ENCODE measurements around the gene BLCAP.

DNA sequence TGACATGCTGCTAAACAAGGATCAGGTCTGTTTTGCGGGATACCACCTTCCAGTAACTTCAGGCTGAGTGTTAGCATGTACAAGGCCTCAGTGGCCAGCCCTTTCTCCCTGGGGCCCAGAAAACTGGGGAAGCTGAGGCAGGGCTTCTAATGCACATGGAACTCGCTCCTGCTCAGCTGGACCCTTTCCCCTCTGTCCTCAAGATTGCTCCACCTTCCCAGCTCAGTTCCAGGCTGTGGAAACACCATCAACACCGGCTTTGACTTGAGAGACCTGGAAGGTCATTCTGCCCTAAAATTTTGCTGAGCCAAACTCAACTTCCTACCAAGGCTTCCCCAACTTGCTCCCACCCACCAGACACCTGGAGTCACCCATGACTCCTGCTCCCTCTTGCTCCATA, 4.2 kb upstream of the BLCAP start:
- TF ChIP-seq, protein P1, sequence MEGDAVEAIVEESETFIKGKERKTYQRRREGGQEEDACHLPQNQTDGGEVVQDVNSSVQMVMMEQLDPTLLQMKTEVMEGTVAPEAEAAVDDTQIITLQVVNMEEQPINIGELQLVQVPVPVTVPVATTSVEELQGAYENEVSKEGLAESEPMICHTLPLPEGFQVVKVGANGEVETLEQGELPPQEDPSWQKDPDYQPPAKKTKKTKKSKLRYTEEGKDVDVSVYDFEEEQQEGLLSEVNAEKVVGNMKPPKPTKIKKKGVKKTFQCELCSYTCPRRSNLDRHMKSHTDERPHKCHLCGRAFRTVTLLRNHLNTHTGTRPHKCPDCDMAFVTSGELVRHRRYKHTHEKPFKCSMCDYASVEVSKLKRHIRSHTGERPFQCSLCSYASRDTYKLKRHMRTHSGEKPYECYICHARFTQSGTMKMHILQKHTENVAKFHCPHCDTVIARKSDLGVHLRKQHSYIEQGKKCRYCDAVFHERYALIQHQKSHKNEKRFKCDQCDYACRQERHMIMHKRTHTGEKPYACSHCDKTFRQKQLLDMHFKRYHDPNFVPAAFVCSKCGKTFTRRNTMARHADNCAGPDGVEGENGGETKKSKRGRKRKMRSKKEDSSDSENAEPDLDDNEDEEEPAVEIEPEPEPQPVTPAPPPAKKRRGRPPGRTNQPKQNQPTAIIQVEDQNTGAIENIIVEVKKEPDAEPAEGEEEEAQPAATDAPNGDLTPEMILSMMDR (IDR thresholded peaks at IDR 0.05): no peak
- no peak for TF ChIP-seq POLR2A (IDR thresholded peaks at IDR 0.05)
